HepG2 (cell line): ENCODE results near the gene GSC2. TPM values are rescaled to one million over a fixed set of nuclear protein-coding genes. Genes with fewer than 3 reads are reported as not detected.

Experiments used
- AKAP8 ChIP-seq: sonication (generic); formaldehyde crosslinking; IDR thresholded peaks from 2 replicates; pipeline ENCODE4 v1.5.1; 2020; ENCODE audit warnings: mild to moderate bottlenecking, missing genetic modification reagents
- ATF7-NPFF ChIP-seq: sonication (generic); formaldehyde crosslinking; IDR thresholded peaks from 2 replicates; pipeline ENCODE4 v1.8.1; 2023; ENCODE audit warnings: mild to moderate bottlenecking, low read depth, missing genetic modification reagents, moderate library complexity
- NCOA2 ChIP-seq: sonication (generic); formaldehyde crosslinking; IDR thresholded peaks from 2 replicates; pipeline ENCODE4 v1.8.0; 2022; ENCODE audit warnings: inconsistent platforms
- NFE2 ChIP-seq: sonication (generic); formaldehyde crosslinking; IDR thresholded peaks from 2 replicates; pipeline ENCODE4 v1.4.0; 2020; ENCODE audit warnings: missing genetic modification reagents
- POLR2G ChIP-seq: fragments of 200-400 bp; formaldehyde crosslinking; IDR thresholded peaks from 2 replicates; pipeline ENCODE4 v1.6.1; 2018; ENCODE audit warnings: mild to moderate bottlenecking, low read depth, low read length, moderate library complexity
- PRPF4 ChIP-seq: fragments of 200-400 bp; formaldehyde crosslinking; IDR thresholded peaks from 2 replicates; pipeline ENCODE4 v1.6.1; 2016; ENCODE audit warnings: low read length, low read depth; ENCODE audit not compliant: poor library complexity, severe bottlenecking
- SAFB2 ChIP-seq: sonication (generic); formaldehyde crosslinking; IDR thresholded peaks from 2 replicates; pipeline ENCODE4 v1.5.1; 2020; ENCODE audit warnings: missing genetic modification reagents, low read depth, mild to moderate bottlenecking, borderline replicate concordance
- TMF1 ChIP-seq: sonication (generic); formaldehyde crosslinking; IDR thresholded peaks from 2 replicates; pipeline ENCODE4 v1.8.1; 2022; ENCODE audit warnings: low read depth, missing genetic modification reagents
- ZC3H13 ChIP-seq: sonication (generic); formaldehyde crosslinking; IDR thresholded peaks from 2 replicates; pipeline ENCODE4 v1.8.1; 2023; ENCODE audit warnings: mild to moderate bottlenecking, missing genetic modification reagents, moderate library complexity
- ZFP1 ChIP-seq: IDR thresholded peaks from 2 replicates; pipeline ENCODE4 v1.6.1; 2016
- ZFX ChIP-seq: sonication (generic); formaldehyde crosslinking; IDR thresholded peaks from 2 replicates; pipeline ENCODE4 v1.4.0; 2020; ENCODE audit warnings: mild to moderate bottlenecking, low read depth, missing genetic modification reagents, moderate library complexity
- ZNF292 ChIP-seq: sonication (generic); formaldehyde crosslinking; IDR thresholded peaks from 2 replicates; pipeline ENCODE4 v1.8.1; 2022; ENCODE audit warnings: mild to moderate bottlenecking, low read depth, missing genetic modification reagents, borderline replicate concordance
- ZNF501 ChIP-seq: sonication (generic); formaldehyde crosslinking; IDR thresholded peaks from 2 replicates; pipeline ENCODE4 v1.5.1; 2020; ENCODE audit warnings: mild to moderate bottlenecking, moderate library complexity, missing genetic modification reagents
- ZNF687 ChIP-seq: sonication (generic); formaldehyde crosslinking; IDR thresholded peaks from 2 replicates; pipeline ENCODE4 v1.5.1; 2020; ENCODE audit warnings: mild to moderate bottlenecking, missing genetic modification reagents, moderate library complexity
- ZNF749 ChIP-seq: sonication (generic); formaldehyde crosslinking; IDR thresholded peaks from 2 replicates; pipeline ENCODE4 v1.8.0; 2022; ENCODE audit warnings: mild to moderate bottlenecking, missing genetic modification reagents, moderate library complexity, borderline replicate concordance
- ZNF800 ChIP-seq: sonication (generic); formaldehyde crosslinking; IDR thresholded peaks from 2 replicates; pipeline ENCODE4 v1.4.0; 2020; ENCODE audit warnings: missing genetic modification reagents
- polyA plus RNA-seq, 8 experiments: library from polyadenylated mRNA; depleted of rRNA in 3 of 8; stranded (reverse) in 7 of 8; unstranded in 1 of 8; fragments of >200 nt; fragmentation: Illumina TruSeq in 4 of 8; extraction: Trizol in 4 of 8; gene quantifications; 2 replicates each; pipeline versions ENCODE4 v1.2.1 to v1.2.3, GENCODE V29; 2011 to 2016; ENCODE audit warnings: low read depth in 4 of 8, missing spikeins in 1 of 8, mixed read lengths in 1 of 8; ENCODE audit not compliant: insufficient read depth in 1 of 8
- total RNA-seq, 5 experiments: library from RNA; depleted of rRNA; stranded (reverse); fragments of >200 nt; fragmentation: Illumina TruSeq; extraction: Trizol; gene quantifications; 2 replicates each; pipeline ENCODE4 v1.2.3, GENCODE V29; 2016; ENCODE audit warnings: low read depth in 1 of 5
- TF ChIP-seq, protein P1 (sequence below): sonication (generic); formaldehyde crosslinking; IDR thresholded peaks from 2 replicates; pipeline ENCODE4 v1.4.0; 2020; ENCODE audit warnings: mild to moderate bottlenecking, missing genetic modification reagents
- TF ChIP-seq, protein P2 (sequence below): sonication (generic); formaldehyde crosslinking; IDR thresholded peaks from 2 replicates; pipeline ENCODE4 v1.8.0; 2023; ENCODE audit warnings: mild to moderate bottlenecking, missing genetic modification reagents

GSC2 gene
- total and polyA plus RNA-seq, 2 of the 13 experiments (the other 11 are each of a cell fraction or from before 2014, with no cell fraction given): not detected

- TF ChIP-seq ZNF800 (CRISPR knock-in tag) (0 out of 2 replicates have a peak, but pooled peaks have one; percentile 31), ZFX (peak; percentile 43; the same call in 1 of the 2 replicates), ZC3H13 (CRISPR knock-in tag) (0 out of 2 replicates have a peak, but pooled peaks have one; percentile 25), TMF1 (peak; percentile 45; the same call in 1 of the 2 replicates), PRPF4 (no peak), SAFB2 (CRISPR knock-in tag) (no peak), ZNF749 (CRISPR knock-in tag) (no peak), ATF7-NPFF (no peak), ZNF292 (CRISPR knock-in tag) (no peak), ZFP1 (CRISPR knock-in tag) (no peak), ZNF687 (CRISPR knock-in tag) (peak; percentile 44; the same call in 1 of the 2 replicates), NFE2 (CRISPR knock-in tag) (no peak), NCOA2 (CRISPR knock-in tag) (no peak), ZNF501 (CRISPR knock-in tag) (peak; percentile 40; the same call in 1 of the 2 replicates), POLR2G (no peak), AKAP8 (CRISPR knock-in tag) (0 out of 2 replicates have a peak, but pooled peaks have one; percentile 35)
- TF ChIP-seq, protein P1, sequence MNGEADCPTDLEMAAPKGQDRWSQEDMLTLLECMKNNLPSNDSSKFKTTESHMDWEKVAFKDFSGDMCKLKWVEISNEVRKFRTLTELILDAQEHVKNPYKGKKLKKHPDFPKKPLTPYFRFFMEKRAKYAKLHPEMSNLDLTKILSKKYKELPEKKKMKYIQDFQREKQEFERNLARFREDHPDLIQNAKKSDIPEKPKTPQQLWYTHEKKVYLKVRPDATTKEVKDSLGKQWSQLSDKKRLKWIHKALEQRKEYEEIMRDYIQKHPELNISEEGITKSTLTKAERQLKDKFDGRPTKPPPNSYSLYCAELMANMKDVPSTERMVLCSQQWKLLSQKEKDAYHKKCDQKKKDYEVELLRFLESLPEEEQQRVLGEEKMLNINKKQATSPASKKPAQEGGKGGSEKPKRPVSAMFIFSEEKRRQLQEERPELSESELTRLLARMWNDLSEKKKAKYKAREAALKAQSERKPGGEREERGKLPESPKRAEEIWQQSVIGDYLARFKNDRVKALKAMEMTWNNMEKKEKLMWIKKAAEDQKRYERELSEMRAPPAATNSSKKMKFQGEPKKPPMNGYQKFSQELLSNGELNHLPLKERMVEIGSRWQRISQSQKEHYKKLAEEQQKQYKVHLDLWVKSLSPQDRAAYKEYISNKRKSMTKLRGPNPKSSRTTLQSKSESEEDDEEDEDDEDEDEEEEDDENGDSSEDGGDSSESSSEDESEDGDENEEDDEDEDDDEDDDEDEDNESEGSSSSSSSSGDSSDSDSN (CRISPR knock-in tag): peak; percentile 65; the same call in 1 of the 2 replicates
- TF ChIP-seq, protein P2, sequence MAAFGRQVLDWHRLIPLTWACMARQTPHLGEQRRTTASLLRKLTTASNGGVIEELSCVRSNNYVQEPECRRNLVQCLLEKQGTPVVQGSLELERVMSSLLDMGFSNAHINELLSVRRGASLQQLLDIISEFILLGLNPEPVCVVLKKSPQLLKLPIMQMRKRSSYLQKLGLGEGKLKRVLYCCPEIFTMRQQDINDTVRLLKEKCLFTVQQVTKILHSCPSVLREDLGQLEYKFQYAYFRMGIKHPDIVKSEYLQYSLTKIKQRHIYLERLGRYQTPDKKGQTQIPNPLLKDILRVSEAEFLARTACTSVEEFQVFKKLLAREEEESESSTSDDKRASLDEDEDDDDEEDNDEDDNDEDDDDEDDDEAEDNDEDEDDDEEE: no peak
Observed at GRCh38 chr22:19169002-19169946, 19.2 kb upstream of the GSC2 start (continued).
